B cell (primary cell): ENCODE measurements around the gene POLR1B. TPM values are rescaled to one million over a fixed set of nuclear protein-coding genes. Genes with fewer than 3 reads are reported as not detected.
"Not testable (repeated sequence)": the region's sequence is repeated elsewhere in the genome, so short reads cannot be mapped to it uniquely, and the experiment has no call there.

ENCODE experiments used
- ATAC-seq: fragments of 200-7000 bp; cut with Tn5 transposase; one replicate; pipeline ENCODE4 v1.10.0; 2021; ENCODE audit warnings: low read depth, mild to moderate bottlenecking, moderate number of reproducible peaks, moderate library complexity
- CTCF ChIA-PET: fragments of 350-600 bp; sonication (Branson Sonifier 250); formaldehyde crosslinking; loops from one replicate; lab custom pipeline; 2021; ENCODE audit warnings: antibody characterized with exemption, inconsistent platforms; lab: Charles Lee
- POLR2A ChIA-PET: fragments of 350-600 bp; sonication (Branson Sonifier 250); formaldehyde crosslinking; loops from one replicate; lab custom pipeline; 2021; ENCODE audit warnings: antibody characterized with exemption; lab: Charles Lee
- DNase-seq: peaks from one replicate; pipeline ENCODE4 v3.0.0; 2013
- H2AFZ ChIP-seq: 2 replicates; pipeline ENCODE4 v1.6.1; 2012; ENCODE audit warnings: mild to moderate bottlenecking, low read depth, low read length; ENCODE audit not compliant: insufficient read depth, poor library complexity, severe bottlenecking
- H3K27ac ChIP-seq, 2 donors: 1 replicate in 1 of 2; 2 replicates in 1 of 2; pipeline ENCODE4 v1.5.1; 2012 to 2013; ENCODE audit warnings: low read length in 2 of 2, mild to moderate bottlenecking in 2 of 2, moderate library complexity in 1 of 2
- H3K27me3 ChIP-seq, 4 experiments: fragments of 200-600 bp in 1 of 4; sonication (generic) in 1 of 4; replicated peaks in 1 of 4; 1 replicate in 2 of 4; 2 replicates in 2 of 4; pipeline versions ENCODE4 v1.6.1 to v1.7.0; 2013 to 2016; ENCODE audit warnings: low read length in 3 of 4, mild to moderate bottlenecking in 2 of 4, mixed read lengths in 1 of 4, moderate library complexity in 1 of 4; ENCODE audit not compliant: insufficient read depth in 4 of 4, control insufficient read depth in 3 of 4; ENCODE audit errors: control extremely low read depth in 1 of 4
- H3K36me3 ChIP-seq, 2 experiments: replicated peaks in 1 of 2; 1 replicate in 1 of 2; 2 replicates in 1 of 2; pipeline versions ENCODE4 v1.6.1 to v1.7.1; 2013; ENCODE audit warnings: low read length in 1 of 2; ENCODE audit not compliant: insufficient read depth in 2 of 2, control insufficient read depth in 1 of 2; ENCODE audit errors: control extremely low read depth in 1 of 2, extremely low read depth in 1 of 2
- H3K4me1 ChIP-seq, 2 donors: fragments of 200-600 bp in 1 of 2; sonication (generic) in 1 of 2; 1 replicate in 1 of 2; 2 replicates in 1 of 2; pipeline versions ENCODE4 v1.5.1 to v1.6.1; 2013 to 2017; ENCODE audit warnings: low read length in 2 of 2; ENCODE audit not compliant: control insufficient read depth in 2 of 2, insufficient read depth in 2 of 2
- H3K4me2 ChIP-seq: replicated peaks from 2 replicates; pipeline ENCODE3; 2012; ENCODE audit warnings: mild to moderate bottlenecking, low read depth, low read length; ENCODE audit not compliant: poor library complexity, severe bottlenecking
- H3K4me3 ChIP-seq, 5 experiments: fragments of 200-600 bp in 1 of 5; sonication (generic) in 1 of 5; 1 replicate in 3 of 5; 2 replicates in 2 of 5; pipeline versions ENCODE4 v1.5.1 to v1.7.0; 2011 to 2016; ENCODE audit warnings: low read length in 4 of 5, mild to moderate bottlenecking in 4 of 5, low read depth in 2 of 5, control low read depth in 1 of 5, moderate library complexity in 1 of 5; ENCODE audit not compliant: insufficient read depth in 1 of 5; ENCODE audit errors: control extremely low read depth in 1 of 5, extremely low read depth in 1 of 5
- H3K79me2 ChIP-seq: fragments of 200-600 bp; sonication (generic); one replicate; pipeline ENCODE4 v1.6.0; 2016; ENCODE audit warnings: low read length; ENCODE audit not compliant: control insufficient read depth, insufficient read depth
- H3K9ac ChIP-seq: fragments of 200-600 bp; sonication (generic); 2 replicates; pipeline ENCODE4 v1.6.1; 2017; ENCODE audit warnings: mild to moderate bottlenecking, low read length, moderate library complexity
- H3K9me3 ChIP-seq, 3 donors: one replicate each; pipeline versions ENCODE4 v1.6.1 to v1.7.1; 2013; ENCODE audit warnings: low read length in 2 of 3; ENCODE audit not compliant: control insufficient read depth in 2 of 3, insufficient read depth in 1 of 3; ENCODE audit errors: control extremely low read depth in 1 of 3
- H4K20me1 ChIP-seq: 2 replicates; pipeline ENCODE4 v1.6.0; 2012; ENCODE audit warnings: mild to moderate bottlenecking, low read length; ENCODE audit not compliant: insufficient read depth, control insufficient read depth, poor library complexity, severe bottlenecking
- H3K27ac Mint-ChIP-seq: one replicate; pipeline ENCODE4 v1.8.0; 2021; ENCODE audit warnings: mixed read lengths
- H3K27me3 Mint-ChIP-seq: one replicate; pipeline ENCODE4 v1.8.0; 2021; ENCODE audit warnings: mixed read lengths
- H3K4me1 Mint-ChIP-seq: one replicate; pipeline ENCODE4 v1.8.0; 2021; ENCODE audit warnings: mixed read lengths
- H3K4me3 Mint-ChIP-seq: one replicate; pipeline ENCODE4 v1.8.0; 2021; ENCODE audit warnings: mixed read lengths
- H3K9me3 Mint-ChIP-seq: one replicate; pipeline ENCODE4 v1.8.0; 2022; ENCODE audit warnings: mixed read lengths; ENCODE audit not compliant: insufficient read depth
- CTCF ChIP-seq: fragments of 200-600 bp; IDR thresholded peaks from one replicate; pipeline ENCODE4 v1.8.0; 2022; ENCODE audit warnings: antibody characterized with exemption, mild to moderate bottlenecking
- EZH2 ChIP-seq: IDR thresholded peaks from 2 replicates; pipeline ENCODE4 v1.6.1; 2012; ENCODE audit warnings: borderline replicate concordance, low read depth, mild to moderate bottlenecking, moderate library complexity, low read length; ENCODE audit not compliant: insufficient read depth, poor library complexity, severe bottlenecking
- WGBS: methylation state at CpG from one replicate; pipeline ENCODE4 v1.1.5; 2013; ENCODE audit warnings: missing lambda C conversion rate; ENCODE audit not compliant: insufficient coverage; 5-methylcytosine and 5-hydroxymethylcytosine counted together
- intact Hi-C: fragments of 100-400 bp; cut with micrococcal nuclease; formaldehyde crosslinking; loops from one replicate; pipeline ENCODE4 v1.10.0; 2022
- polyA plus RNA-seq: library from polyadenylated mRNA; depleted of rRNA; stranded (reverse); fragments of >200 nt; gene quantifications from 2 replicates; pipeline ENCODE4 v1.2.3, GENCODE V29; 2012
- total RNA-seq, 2 donors: library from RNA; stranded (reverse); fragments of 120-200 nt in 1 of 2; gene quantifications; 1 replicate in 1 of 2; 2 replicates in 1 of 2; pipeline versions ENCODE4 v1.2.3 to v1.2.4, GENCODE V29; 2013 to 2022

POLR1B gene
- total and polyA plus RNA-seq, 2 donors (not counting 1 experiment from before 2014, with no cell fraction given), result 7.0 to 32.5 TPM

- no peak overlapping the region for H3K27ac ChIP-seq
- ChIA-PET CTCF (no interaction called here), POLR2A (no interaction called here)
- ATAC-seq (no peak), DNase-seq (no peak)
- intact Hi-C loops, result no loop called here
- no peaks in the 10 kb centered on the region for H3K4me1 ChIP-seq
- H3K79me2 ChIP-seq, result no peaks in the 10 kb centered on the region
- H4K20me1 ChIP-seq, result no peaks in the 10 kb centered on the region
- Mint-ChIP-seq H3K4me1 (no peaks in the 10 kb centered on the region), H3K27ac (no peak overlapping the region), H3K27me3 (no peaks in the 10 kb centered on the region), H3K9me3 (no peaks in the 10 kb centered on the region), H3K4me3 (no peak overlapping the region)
- no peak overlapping the region for H2AFZ ChIP-seq
- H3K4me3 ChIP-seq, result no peak overlapping the region
- no peaks in the 10 kb centered on the region for H3K9me3 ChIP-seq
- H3K9ac ChIP-seq, result no peak overlapping the region
- no peak overlapping the region for H3K4me2 ChIP-seq
- 100% methylated on average over 3 of the region's 4 CpGs for WGBS
- TF ChIP-seq EZH2 (no peak), CTCF (no peak)
- H3K27me3 ChIP-seq, result no peaks in the 10 kb centered on the region
- peaks cover 1 to 26% of the 10 kb centered on the region in 2 experiments for H3K36me3 ChIP-seq
Observed at GRCh38 chr2:112530728-112531127, 11.5 kb upstream of the POLR1B start.

GRCh38 chr2:112534826-112535225 lies 7.4 kb upstream of the POLR1B start:
- H3K9me3 Mint-ChIP-seq, result no peaks in the 10 kb centered on the region
- H2AFZ ChIP-seq, result no peak overlapping the region
- no peak overlapping the region for H3K4me2 ChIP-seq
- DNase-seq, result no peak
- no peaks in the 10 kb centered on the region for H3K27me3 ChIP-seq
- no peaks in the 10 kb centered on the region for H4K20me1 ChIP-seq
- CTCF ChIA-PET, result no interaction called here
- no peak overlapping the region for H3K27ac Mint-ChIP-seq
- H3K4me3 Mint-ChIP-seq, result no peak overlapping the region
- WGBS, result 67% methylated on average over 1 of the region's 1 CpG
- intact Hi-C loops, result no loop called here
- no peak overlapping the region for H3K4me3 ChIP-seq
- no peak overlapping the region for H3K9ac ChIP-seq
- H3K27ac ChIP-seq, result no peak overlapping the region
- no peaks in the 10 kb centered on the region for H3K79me2 ChIP-seq
- no peaks in the 10 kb centered on the region for H3K4me1 Mint-ChIP-seq
- H3K27me3 Mint-ChIP-seq, result no peaks in the 10 kb centered on the region
- POLR2A ChIA-PET, result interaction anchor here (0.6 kb wide), 1 partner anchor 101 kb away, joined by 3 read pairs; the partner anchor contains the start of gene RGPD8
- H3K36me3 ChIP-seq, result peaks cover 1 to 13% of the 10 kb centered on the region in 2 experiments
- no peaks in the 10 kb centered on the region for H3K4me1 ChIP-seq
- no peak for TF ChIP-seq CTCF
- no peak for TF ChIP-seq EZH2
- no peak for ATAC-seq
- no peaks in the 10 kb centered on the region for H3K9me3 ChIP-seq

- H3K4me3 ChIP-seq, intact Hi-C loops, H3K4me3 Mint-ChIP-seq, POLR2A ChIA-PET, H3K4me1 ChIP-seq, H3K9me3 ChIP-seq, H3K4me1 Mint-ChIP-seq, H4K20me1 ChIP-seq, H3K9me3 Mint-ChIP-seq, H3K27me3 Mint-ChIP-seq, DNase-seq, H3K27me3 ChIP-seq, H2AFZ ChIP-seq, H3K27ac ChIP-seq, H3K9ac ChIP-seq, H3K79me2 ChIP-seq, H3K4me2 ChIP-seq, ATAC-seq, H3K27ac Mint-ChIP-seq, H3K36me3 ChIP-seq: not testable (repeated sequence)
- CTCF ChIA-PET, result interaction anchor here (1.5 kb wide), 1 partner anchor 56 kb away, joined by 3 read pairs; no protein-coding TSS in a partner anchor
Observed at GRCh38 chr2:112536665-112537064, 5.6 kb upstream of the POLR1B start.
